ENCODE data around the gene PHPT1.
"Not testable (repeated sequence)": the region's sequence is repeated elsewhere in the genome, so short reads cannot be mapped to it uniquely, and the experiment has no call there.

Gene PHPT1

GRCh38 chr9:136823136-136824046 is 25.8 kb upstream of the PHPT1 start:
- DNase-seq: no peak

- DNase-seq: no peak
Measured at GRCh38 chr9:136824496-136825225, 24.5 kb upstream of the PHPT1 start.

GRCh38 chr9:136825295-136826187 is 23.7 kb upstream of the PHPT1 start:
- DNase-seq: no peak

- no peak for DNase-seq
Measured at GRCh38 chr9:136826188-136826541, 23.0 kb upstream of the PHPT1 start.

- DNase-seq: no peak
Measured at GRCh38 chr9:136826703-136827582, 22.3 kb upstream of the PHPT1 start.

GRCh38 chr9:136827794-136828473 is 21.3 kb upstream of the PHPT1 start:
- no peak for DNase-seq

GRCh38 chr9:136828474-136829140 is 20.6 kb upstream of the PHPT1 start:
- no peak for DNase-seq

- DNase-seq: no peak
Measured at GRCh38 chr9:136829412-136829811, 19.8 kb upstream of the PHPT1 start.

GRCh38 chr9:136829981-136830885 is 19.0 kb upstream of the PHPT1 start:
- no peak for DNase-seq

- no peak for DNase-seq
Measured at GRCh38 chr9:136831002-136831719, 18.0 kb upstream of the PHPT1 start.

GRCh38 chr9:136831720-136832104 is 17.5 kb upstream of the PHPT1 start:
- DNase-seq: no peak

- no peak for DNase-seq
Measured at GRCh38 chr9:136832581-136832980, 16.6 kb upstream of the PHPT1 start.

GRCh38 chr9:136833381-136834048 is 15.7 kb upstream of the PHPT1 start:
- DNase-seq: not testable (repeated sequence)

GRCh38 chr9:136835162-136835931 is 13.9 kb upstream of the PHPT1 start:
- DNase-seq: no peak

- DNase-seq: no peak
Measured at GRCh38 chr9:136835932-136836904, 13.0 kb upstream of the PHPT1 start.

- no peak for DNase-seq
Measured at GRCh38 chr9:136837146-136837855, 11.9 kb upstream of the PHPT1 start.

Measured in activated naive CD4-positive, alpha-beta T cell treated with Interleukin-2 at 50 U/mL for 16 hours (primary cell).